ENCODE measurements around the gene AHNAK2. TPM values are rescaled to one million over a fixed set of nuclear protein-coding genes. Genes with fewer than 3 reads are reported as not detected.

The AHNAK2 gene
- total and polyA plus RNA-seq, 3 donors from 2014 or later: 10.8 to 15.1 (median 12.8) TPM

DNA sequence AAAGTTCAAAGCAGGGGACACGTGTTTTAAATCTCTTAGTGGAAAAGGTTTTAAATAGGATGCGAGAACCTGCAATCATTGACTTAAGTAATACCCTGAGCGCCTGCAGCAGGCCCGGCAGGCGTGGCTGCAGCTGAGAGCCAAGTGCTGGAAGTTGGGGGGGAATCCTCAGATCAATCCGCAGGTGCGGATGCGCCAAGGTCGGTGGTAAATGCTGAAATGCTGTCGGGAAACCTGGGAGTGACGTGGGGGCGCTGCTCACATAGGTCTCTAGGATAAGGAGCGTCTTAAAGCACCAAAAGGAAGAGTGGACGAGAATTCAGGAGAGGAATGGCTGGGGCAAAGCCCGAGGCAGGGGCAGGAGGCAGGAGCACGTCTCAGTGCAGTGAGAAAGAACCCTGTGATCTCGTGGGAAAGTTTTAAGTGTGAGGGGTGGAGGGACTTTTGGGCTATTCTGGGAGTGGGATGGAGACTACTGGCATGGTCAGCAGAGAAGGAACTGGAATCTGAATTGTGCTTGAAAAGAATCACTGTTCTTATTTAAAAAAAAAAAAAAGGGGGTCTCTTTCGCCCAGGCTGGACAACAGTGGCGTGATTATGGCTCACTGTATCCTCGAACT is 43.6 kb upstream of the AHNAK2 start:
- peaks cover 11% of the 10 kb centered on the region for H3K4me1 ChIP-seq
- no peaks in the 10 kb centered on the region for H3K9me3 ChIP-seq
- WGBS, 2 donors: 6 to 8% methylated on average over 20 of the region's 20 CpGs
- H3K4me3 ChIP-seq: peak overlapping the region; percentile 74 to 78
- peak overlapping the region; percentile 59 to 65 for H3K27ac ChIP-seq
- peak; percentile 65 for DNase-seq
- no peaks in the 10 kb centered on the region for H3K27me3 ChIP-seq
- no peaks in the 10 kb centered on the region for H3K36me3 ChIP-seq (ENCODE audit: low read depth, missing control alignments)
- no peak for TF ChIP-seq POLR2A (IDR thresholded peaks at IDR 0.05)
- TF ChIP-seq, protein P1, sequence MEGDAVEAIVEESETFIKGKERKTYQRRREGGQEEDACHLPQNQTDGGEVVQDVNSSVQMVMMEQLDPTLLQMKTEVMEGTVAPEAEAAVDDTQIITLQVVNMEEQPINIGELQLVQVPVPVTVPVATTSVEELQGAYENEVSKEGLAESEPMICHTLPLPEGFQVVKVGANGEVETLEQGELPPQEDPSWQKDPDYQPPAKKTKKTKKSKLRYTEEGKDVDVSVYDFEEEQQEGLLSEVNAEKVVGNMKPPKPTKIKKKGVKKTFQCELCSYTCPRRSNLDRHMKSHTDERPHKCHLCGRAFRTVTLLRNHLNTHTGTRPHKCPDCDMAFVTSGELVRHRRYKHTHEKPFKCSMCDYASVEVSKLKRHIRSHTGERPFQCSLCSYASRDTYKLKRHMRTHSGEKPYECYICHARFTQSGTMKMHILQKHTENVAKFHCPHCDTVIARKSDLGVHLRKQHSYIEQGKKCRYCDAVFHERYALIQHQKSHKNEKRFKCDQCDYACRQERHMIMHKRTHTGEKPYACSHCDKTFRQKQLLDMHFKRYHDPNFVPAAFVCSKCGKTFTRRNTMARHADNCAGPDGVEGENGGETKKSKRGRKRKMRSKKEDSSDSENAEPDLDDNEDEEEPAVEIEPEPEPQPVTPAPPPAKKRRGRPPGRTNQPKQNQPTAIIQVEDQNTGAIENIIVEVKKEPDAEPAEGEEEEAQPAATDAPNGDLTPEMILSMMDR (IDR thresholded peaks at IDR 0.05): no peak
- intact Hi-C loops (cut with DNase I; ENCODE audit: low total_unique reads): loop anchor here (10.0 kb wide), 1 partner anchor 47 kb away; the partner anchor contains the start of gene AHNAK2

DNA sequence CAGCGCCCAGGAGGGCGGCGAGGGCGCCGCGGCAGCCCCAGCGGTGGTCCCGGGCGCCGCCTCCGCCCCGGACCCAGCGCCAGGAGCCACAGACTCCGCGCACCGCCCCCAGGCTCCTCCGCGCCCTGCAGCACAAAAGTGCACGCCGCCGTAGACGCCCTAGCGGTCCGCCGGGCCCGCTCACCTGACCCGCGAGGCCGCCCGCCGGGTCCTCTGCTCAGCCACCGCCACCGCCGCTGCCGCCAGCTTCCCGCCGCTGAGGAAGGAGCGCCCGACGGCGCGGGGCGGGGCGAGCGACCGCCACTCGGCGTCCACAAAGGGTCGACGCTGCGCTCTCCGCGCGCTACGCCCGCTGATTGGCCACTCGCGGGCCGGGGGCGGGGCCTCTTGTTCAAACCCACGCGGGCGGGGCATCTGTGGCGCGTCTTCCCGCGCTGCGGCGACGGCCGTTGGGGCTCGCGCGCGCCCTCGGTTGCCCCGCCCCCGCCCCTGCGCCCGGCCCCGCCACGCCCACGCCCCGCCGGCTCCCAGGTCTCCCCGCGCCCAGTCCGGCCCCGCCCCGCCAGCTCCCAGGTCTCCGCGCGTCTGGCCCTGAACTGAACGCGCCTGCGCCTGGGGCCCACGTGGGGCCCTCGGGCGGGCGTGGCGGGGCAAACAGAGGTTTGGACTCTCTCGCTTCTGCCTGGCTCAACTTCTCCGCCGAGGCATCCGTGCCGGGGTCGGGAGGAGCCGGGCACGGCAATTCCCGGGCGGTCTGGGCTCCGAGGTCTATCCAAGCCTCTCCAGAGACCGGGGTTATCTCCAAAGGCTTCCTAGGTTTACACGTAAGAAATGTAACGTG is 42.9 kb upstream of the AHNAK2 start, which contains the start of gene CDCA4:
Gene CDCA4, minus strand, starts transcription at position 269 of the 841 bp plus-strand sequence. CDS start 9,154 bp downstream, outside the sequence.
- Histone ChIP-seq H3K27me3 (no peaks in the 10 kb centered on the region), H3K4me3 (peak within 1 kb of the TSS; percentile 78 to 82), H3K4me1 (peaks cover 11% of the 10 kb centered on the region), H3K9me3 (no peaks in the 10 kb centered on the region), H3K36me3 (ENCODE audit: low read depth, missing control alignments) (no peaks in the 10 kb centered on the region), H3K27ac (peak within 1 kb of the TSS; percentile 59 to 80)
- DNase-seq: peak; percentile 98
- intact Hi-C loops (cut with DNase I; ENCODE audit: low total_unique reads): loop anchor here (10.0 kb wide), 1 partner anchor 46 kb away; the partner anchor contains the start of gene AHNAK2
- TF ChIP-seq, protein P1 (IDR thresholded peaks at IDR 0.05): peak in 1 of 3 experiments; percentile 2
- peak; percentile 25 for TF ChIP-seq POLR2A (IDR thresholded peaks at IDR 0.05)
- WGBS, 2 donors: 0 to 1% methylated on average over 9 to 29 of the region's 115 CpGs

DNA sequence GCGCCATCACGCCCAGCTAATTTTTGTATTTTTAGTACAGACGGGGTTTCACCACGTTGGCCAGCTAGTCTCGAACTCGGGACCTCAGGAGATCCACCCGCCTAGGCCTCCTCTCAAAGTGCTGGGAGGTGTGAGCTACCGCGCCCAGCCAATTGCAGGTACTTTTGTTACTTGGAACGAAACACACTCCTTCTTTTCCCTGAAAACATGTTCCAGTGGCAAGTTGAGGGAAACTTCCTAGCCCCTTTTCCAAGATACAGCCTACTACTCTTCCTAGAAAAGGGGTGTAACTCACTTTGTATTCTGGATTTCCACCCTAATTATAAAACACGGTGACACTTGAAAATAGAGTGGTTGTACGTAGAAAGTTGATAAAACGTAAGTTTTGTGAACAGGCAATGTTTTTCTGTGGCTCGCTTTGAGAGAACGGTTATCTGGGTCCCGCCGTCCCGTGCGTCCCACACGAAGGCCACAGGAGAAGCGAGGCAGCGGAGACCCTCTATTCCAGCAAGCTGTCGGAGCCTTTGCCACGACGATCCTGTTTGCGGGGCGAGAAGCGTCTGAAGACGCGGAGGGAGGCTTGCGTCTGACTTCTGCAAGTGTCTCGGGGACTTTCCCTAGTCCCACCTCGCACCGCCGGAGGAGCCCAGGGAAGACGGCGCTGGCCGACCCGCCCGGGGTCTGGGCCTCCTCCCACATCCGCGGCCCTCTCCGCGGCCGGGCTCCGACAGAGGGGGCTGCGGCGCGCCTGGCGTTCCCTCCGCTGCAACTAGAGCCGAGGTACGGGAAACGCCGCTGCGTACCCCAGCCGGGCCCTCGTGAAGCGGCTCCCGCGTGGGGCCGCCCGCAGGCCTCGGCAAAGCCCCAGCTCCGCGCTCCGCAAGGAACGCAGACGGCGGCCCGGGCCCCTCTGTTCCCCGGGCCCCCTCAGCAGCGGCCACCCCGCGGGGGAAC is 42.0 kb upstream of the AHNAK2 start:
- Histone ChIP-seq H3K27me3 (no peaks in the 10 kb centered on the region), H3K27ac (peak overlapping the region; percentile 45 to 80), H3K36me3 (ENCODE audit: low read depth, missing control alignments) (no peaks in the 10 kb centered on the region), H3K9me3 (no peaks in the 10 kb centered on the region), H3K4me3 (peak overlapping the region; percentile 78 to 82), H3K4me1 (peaks cover 11% of the 10 kb centered on the region)
- 9 to 10% methylated on average over 29 to 50 of the region's 75 CpGs for WGBS, 2 donors
- DNase-seq: no peak
- intact Hi-C loops (cut with DNase I; ENCODE audit: low total_unique reads): loop anchor here (10.0 kb wide), 1 partner anchor 45 kb away; the partner anchor contains the start of gene AHNAK2
- TF ChIP-seq, protein P1 (IDR thresholded peaks at IDR 0.05): no peak
- TF ChIP-seq POLR2A (IDR thresholded peaks at IDR 0.05): no peak

- Histone ChIP-seq H3K36me3 (ENCODE audit: low read depth, missing control alignments) (no peaks in the 10 kb centered on the region), H3K9me3 (no peaks in the 10 kb centered on the region), H3K27ac (no peak overlapping the region), H3K27me3 (no peaks in the 10 kb centered on the region), H3K4me3 (no peak overlapping the region), H3K4me1 (peaks cover 11% of the 10 kb centered on the region)
- no peak for DNase-seq
- 60 to 79% methylated on average over 4 of the region's 4 CpGs for WGBS, 2 donors
- TF ChIP-seq POLR2A (IDR thresholded peaks at IDR 0.05): no peak
- TF ChIP-seq, protein P1 (IDR thresholded peaks at IDR 0.05): no peak
- intact Hi-C loops (cut with DNase I; ENCODE audit: low total_unique reads): no loop called here
These were observed 40.2 kb upstream of the AHNAK2 start for GRCh38 chr14:105018414-105018813.

All from testis (tissue), 3 donors.